Skeletal muscle cell (primary cell): ENCODE measurements around the gene AKAP10.
"Not testable (repeated sequence)": the region's sequence is repeated elsewhere in the genome, so short reads cannot be mapped to it uniquely, and the experiment has no call there.

ENCODE experiments used
- DNase-seq: peaks from one replicate; pipeline ENCODE4 v3.0.0-alpha.2; 2010; ENCODE audit warnings: low read depth
- H3K4me3 ChIP-seq: 2 replicates; pipeline ENCODE4 v1.5.1; 2011; ENCODE audit warnings: low read depth, mild to moderate bottlenecking, control low read depth, low read length, moderate library complexity

AKAP10 gene

GRCh38 chr17:19977293-19978208 is at the start of gene AKAP10:
TSS of gene AKAP10 (minus strand) at chr17:19977828. CDS start at chr17:19977679, 149 bp downstream.
- DNase-seq, result peak; percentile 36

GRCh38 chr17:20026960-20027359 is 49.3 kb upstream of the AKAP10 start:
- no peak for DNase-seq
- no peak overlapping the region for H3K4me3 ChIP-seq

More at GRCh38 chr17:19977293-19978208, at the start of gene AKAP10:
- peak within 1 kb of the TSS; percentile 92 for H3K4me3 ChIP-seq

GRCh38 chr17:20022701-20023100 is 45.1 kb upstream of the AKAP10 start:
- H3K4me3 ChIP-seq, result no peak overlapping the region
- DNase-seq, result no peak

GRCh38 chr17:20016475-20016992 is 38.9 kb upstream of the AKAP10 start:
- DNase-seq, H3K4me3 ChIP-seq: not testable (repeated sequence)

- H3K4me3 ChIP-seq, result no peak overlapping the region
- DNase-seq, result no peak
These were observed 34.4 kb upstream of the AKAP10 start for GRCh38 chr17:20012017-20012536.

GRCh38 chr17:20010936-20011335 is 33.3 kb upstream of the AKAP10 start:
- DNase-seq, result no peak
- H3K4me3 ChIP-seq, result no peak overlapping the region

GRCh38 chr17:20010099-20010863 is 32.7 kb upstream of the AKAP10 start:
- no peak for DNase-seq
- H3K4me3 ChIP-seq, result peak overlapping the region; percentile 69

- DNase-seq, result no peak
- peak within 1 kb of the TSS; percentile 69 for H3K4me3 ChIP-seq
These were observed 31.9 kb upstream of the AKAP10 start, which contains the start of gene SPECC1 for GRCh38 chr17:20009302-20010098. TSS of gene SPECC1 (plus strand) at chr17:20009359. CDS start at chr17:20096652, 87,293 bp downstream.

GRCh38 chr17:20009052-20009301 is 31.3 kb upstream of the AKAP10 start:
- no peak for DNase-seq
- H3K4me3 ChIP-seq, result peak overlapping the region; percentile 69

GRCh38 chr17:20008242-20009051 is 30.8 kb upstream of the AKAP10 start:
- no peak for DNase-seq
- H3K4me3 ChIP-seq, result peak overlapping the region; percentile 69

GRCh38 chr17:19996502-19996901 is 18.9 kb upstream of the AKAP10 start:
- no peak for DNase-seq
- no peak overlapping the region for H3K4me3 ChIP-seq

- H3K4me3 ChIP-seq, result no peak overlapping the region
- DNase-seq, result no peak
These were observed 18.5 kb upstream of the AKAP10 start for GRCh38 chr17:19996086-19996485.

- no peak overlapping the region for H3K4me3 ChIP-seq
These were observed 15.4 kb upstream of the AKAP10 start for GRCh38 chr17:19992803-19993713.

GRCh38 chr17:19991252-19991885 is 13.7 kb upstream of the AKAP10 start:
- no peak for DNase-seq
- H3K4me3 ChIP-seq, result no peak overlapping the region

More at GRCh38 chr17:19992803-19993713, 15.4 kb upstream of the AKAP10 start:
- DNase-seq, result peak; percentile 52

GRCh38 chr17:19987897-19988296 is 10.3 kb upstream of the AKAP10 start:
- DNase-seq, result no peak
- no peak overlapping the region for H3K4me3 ChIP-seq

- no peak overlapping the region for H3K4me3 ChIP-seq
- DNase-seq, result no peak
These were observed 9.6 kb upstream of the AKAP10 start for GRCh38 chr17:19986941-19987861.
